ENCODE results near the gene MOB3A.

- TF ChIP-seq USF2 (CRISPR knock-in tag; IDR thresholded peaks at IDR 0.05): no peak
- TF ChIP-seq MAFK (IDR thresholded peaks at IDR 0.05; ENCODE audit: low read length): no peak
- TF ChIP-seq BRF2 (IDR thresholded peaks at IDR 0.05; ENCODE audit: borderline replicate concordance, insufficient read depth, insufficient read length): no peak
- TF ChIP-seq CREB3 (tag; conservative IDR thresholded peaks at IDR 0.05; ENCODE audit: low read depth): no peak
- no peak for TF ChIP-seq SP1 (CRISPR knock-in tag; IDR thresholded peaks at IDR 0.05)
- TF ChIP-seq NFE2 (IDR thresholded peaks at IDR 0.05; ENCODE audit: low read depth): no peak
- no peak for TF ChIP-seq CTCF (IDR thresholded peaks at IDR 0.05 in 2 of 3, conservative IDR thresholded peaks at IDR 0.05 in 1 of 3; ENCODE audit: insufficient read depth in 2 of 3, low read depth in 1 of 3, low read length in 3 of 3)
- TF ChIP-seq ZNF121 (CRISPR knock-in tag; conservative IDR thresholded peaks at IDR 0.05): no peak
- TF ChIP-seq ARNT (IDR thresholded peaks at IDR 0.05): no peak
- TF ChIP-seq E2F1 (CRISPR knock-in tag; IDR thresholded peaks at IDR 0.05): no peak
- TF ChIP-seq ZNF41 (CRISPR knock-in tag; conservative IDR thresholded peaks at IDR 0.05): no peak
- TF ChIP-seq ZNF263 (CRISPR knock-in tag; IDR thresholded peaks at IDR 0.05; ENCODE audit: borderline replicate concordance): no peak
- TF ChIP-seq PKNOX1 (IDR thresholded peaks at IDR 0.05): no peak
- no peak for TF ChIP-seq DLX4 (CRISPR knock-in tag; IDR thresholded peaks at IDR 0.05)
Observed at GRCh38 chr19:2070986-2071673, 25.0 kb downstream of the MOB3A start.

Measured in K562 (cell line).